Left lung (tissue), 10 donors: Measurements from ENCODE around the gene CHM. TPM values are rescaled to one million over a fixed set of nuclear protein-coding genes. Genes with fewer than 3 reads are reported as not detected.
"Not testable (repeated sequence)": the region's sequence is repeated elsewhere in the genome, so short reads cannot be mapped to it uniquely, and the experiment has no call there.

ENCODE experiments used
- ATAC-seq: fragments of 200-7000 bp; cut with Tn5 transposase; one replicate; pipeline ENCODE4 v1.9.1; 2020; ENCODE audit warnings: moderate library complexity
- DNase-seq, 4 donors: peaks; one replicate each; pipeline ENCODE4 v3.0.0-alpha.2; 2013 to 2020
- H3K27ac ChIP-seq, 2 donors: fragments of 200-600 bp; sonication (generic) in 1 of 2; one replicate each; pipeline versions ENCODE4 v1.5.0 to v1.8.0; 2020 to 2021
- H3K27me3 ChIP-seq, 2 donors: fragments of 200-600 bp; sonication (generic) in 1 of 2; one replicate each; pipeline versions ENCODE4 v1.5.0 to v1.8.0; 2020 to 2021
- H3K36me3 ChIP-seq, 2 donors: fragments of 200-600 bp; sonication (generic) in 1 of 2; one replicate each; pipeline versions ENCODE4 v1.5.0 to v1.8.0; 2020 to 2021
- H3K4me1 ChIP-seq, 2 donors: fragments of 200-600 bp; one replicate each; pipeline ENCODE4 v1.8.0; 2021
- H3K4me3 ChIP-seq, 2 donors: fragments of 200-600 bp; sonication (generic) in 1 of 2; one replicate each; pipeline versions ENCODE4 v1.5.0 to v1.8.0; 2020 to 2021; ENCODE audit warnings: mild to moderate bottlenecking in 1 of 2
- H3K9me3 ChIP-seq, 2 donors: fragments of 200-600 bp; sonication (generic) in 1 of 2; one replicate each; pipeline versions ENCODE4 v1.5.0 to v1.8.0; 2020 to 2021
- intact Hi-C, 2 donors: fragments of 100-400 bp; cut with DNase I; formaldehyde crosslinking; loops; one replicate each; pipeline versions ENCODE4 v1.11.2 to v1.14.2; 2022
- polyA plus RNA-seq, 6 donors: library from polyadenylated mRNA; unstranded; fragments of 120-200 nt; gene quantifications; one replicate each; pipeline ENCODE4 v1.2.1, GENCODE V29; 2013; ENCODE audit not compliant: insufficient read length in 6 of 6
- total RNA-seq, 2 donors: library from RNA; stranded (reverse); fragmentation: NEBNext Ultra II Directional; extraction: Animal tissue kit (Norgen Biotek cat#: 25700); gene quantifications; one replicate each; pipeline ENCODE4 v1.2.1, GENCODE V29; 2021
- TF ChIP-seq, protein P1 (sequence below), 2 donors: fragments of 200-600 bp; sonication (generic) in 1 of 2; IDR thresholded peaks; one replicate each; pipeline versions ENCODE4 v1.5.0 to v1.8.0; 2021; ENCODE audit warnings: antibody characterized with exemption in 2 of 2
- donor health status: DM: no; HTN: yes; CAD: no.
- donor health status: DM: no; HTN: no; CAD: no.

Gene CHM
- total and polyA plus RNA-seq, 8 donors: 19.6 to 25.2 (median 21.3) TPM

- Histone ChIP-seq H3K4me1 (no peaks in the 10 kb centered on the region), H3K9me3 (no peaks in the 10 kb centered on the region), H3K27ac (no peak overlapping the region), H3K27me3 (no peaks in the 10 kb centered on the region), H3K4me3 (no peak overlapping the region), H3K36me3 (no peaks in the 10 kb centered on the region)
- TF ChIP-seq, protein P1, sequence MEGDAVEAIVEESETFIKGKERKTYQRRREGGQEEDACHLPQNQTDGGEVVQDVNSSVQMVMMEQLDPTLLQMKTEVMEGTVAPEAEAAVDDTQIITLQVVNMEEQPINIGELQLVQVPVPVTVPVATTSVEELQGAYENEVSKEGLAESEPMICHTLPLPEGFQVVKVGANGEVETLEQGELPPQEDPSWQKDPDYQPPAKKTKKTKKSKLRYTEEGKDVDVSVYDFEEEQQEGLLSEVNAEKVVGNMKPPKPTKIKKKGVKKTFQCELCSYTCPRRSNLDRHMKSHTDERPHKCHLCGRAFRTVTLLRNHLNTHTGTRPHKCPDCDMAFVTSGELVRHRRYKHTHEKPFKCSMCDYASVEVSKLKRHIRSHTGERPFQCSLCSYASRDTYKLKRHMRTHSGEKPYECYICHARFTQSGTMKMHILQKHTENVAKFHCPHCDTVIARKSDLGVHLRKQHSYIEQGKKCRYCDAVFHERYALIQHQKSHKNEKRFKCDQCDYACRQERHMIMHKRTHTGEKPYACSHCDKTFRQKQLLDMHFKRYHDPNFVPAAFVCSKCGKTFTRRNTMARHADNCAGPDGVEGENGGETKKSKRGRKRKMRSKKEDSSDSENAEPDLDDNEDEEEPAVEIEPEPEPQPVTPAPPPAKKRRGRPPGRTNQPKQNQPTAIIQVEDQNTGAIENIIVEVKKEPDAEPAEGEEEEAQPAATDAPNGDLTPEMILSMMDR (IDR thresholded peaks at IDR 0.05): no peak
- no peak for DNase-seq
- ATAC-seq: no peak
- intact Hi-C loops: no loop called here
Observed at GRCh38 chrX:86028681-86029080, 18.7 kb downstream of the CHM start.

- Histone ChIP-seq H3K27me3 (no peaks in the 10 kb centered on the region), H3K36me3 (no peaks in the 10 kb centered on the region), H3K4me1 (no peaks in the 10 kb centered on the region), H3K27ac (no peak overlapping the region), H3K4me3 (no peak overlapping the region), H3K9me3 (no peaks in the 10 kb centered on the region)
- DNase-seq (no peak), ATAC-seq (no peak)
- intact Hi-C loops: no loop called here
- TF ChIP-seq, protein P1 (IDR thresholded peaks at IDR 0.05): no peak
Observed at GRCh38 chrX:86023811-86024210, 23.5 kb downstream of the CHM start.

GRCh38 chrX:86021652-86022289 is 25.6 kb downstream of the CHM start:
- H3K4me1 ChIP-seq: no peaks in the 10 kb centered on the region
- DNase-seq (no peak), ATAC-seq (peak; percentile 52)
- intact Hi-C loops: no loop called here
- no peaks in the 10 kb centered on the region for H3K27me3 ChIP-seq
- no peak overlapping the region for H3K27ac ChIP-seq
- H3K36me3 ChIP-seq: no peaks in the 10 kb centered on the region
- no peak overlapping the region for H3K4me3 ChIP-seq
- TF ChIP-seq, protein P1 (IDR thresholded peaks at IDR 0.05): no peak
- no peaks in the 10 kb centered on the region for H3K9me3 ChIP-seq

- intact Hi-C loops: no loop called here
- TF ChIP-seq, protein P1 (IDR thresholded peaks at IDR 0.05): no peak
- no peak for ATAC-seq
Observed at GRCh38 chrX:86016139-86016538, 31.2 kb downstream of the CHM start.

GRCh38 chrX:86014959-86015358 is 32.4 kb downstream of the CHM start:
- H3K27me3 ChIP-seq, ATAC-seq, H3K4me3 ChIP-seq, H3K36me3 ChIP-seq, H3K27ac ChIP-seq, H3K4me1 ChIP-seq, H3K9me3 ChIP-seq, intact Hi-C loops, DNase-seq: not testable (repeated sequence)

More at GRCh38 chrX:86016139-86016538, 31.2 kb downstream of the CHM start:
- Histone ChIP-seq H3K4me1 (no peaks in the 10 kb centered on the region), H3K27ac (no peak overlapping the region), H3K9me3 (no peaks in the 10 kb centered on the region), H3K4me3 (no peak overlapping the region), H3K36me3 (no peaks in the 10 kb centered on the region), H3K27me3 (no peaks in the 10 kb centered on the region)
- no peak for DNase-seq

DNA sequence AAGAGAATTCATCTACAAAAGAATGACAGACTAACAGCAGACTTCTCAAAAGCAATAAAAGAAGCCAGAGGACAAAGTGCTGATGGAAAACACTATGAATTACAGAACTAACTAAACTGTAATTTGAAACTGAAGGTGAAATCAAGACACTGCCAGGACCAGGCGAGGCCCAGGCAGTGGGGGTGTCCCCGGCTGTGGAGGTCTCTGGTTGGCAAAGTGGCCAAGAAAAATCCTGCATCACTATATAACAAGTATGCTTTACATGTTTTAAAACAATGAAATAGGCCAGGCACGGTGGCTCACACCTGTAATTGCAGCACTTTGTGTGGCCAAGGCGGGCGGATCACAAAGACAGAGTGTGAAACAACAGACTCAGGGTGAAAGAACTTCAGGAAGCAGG is 32.9 kb downstream of the CHM start:
- Histone ChIP-seq H3K27me3 (no peaks in the 10 kb centered on the region), H3K27ac (no peak overlapping the region), H3K4me1 (no peaks in the 10 kb centered on the region), H3K9me3 (no peaks in the 10 kb centered on the region), H3K4me3 (no peak overlapping the region), H3K36me3 (no peaks in the 10 kb centered on the region)
- TF ChIP-seq, protein P1 (IDR thresholded peaks at IDR 0.05): no peak
- ATAC-seq: no peak
- intact Hi-C loops: no loop called here
- no peak for DNase-seq
